Stimulated activated CD4-positive, alpha-beta T cell treated with anti-CD3 and anti-CD28 coated beads, Interleukin-1b, Interleukin-23, amount 100 ng/mL, for 1 hour (primary cell): ENCODE measurements around the gene SLC45A3.
"Not testable (repeated sequence)": the region's sequence is repeated elsewhere in the genome, so short reads cannot be mapped to it uniquely, and the experiment has no call there.

Experiments used
- DNase-seq, 2 donors: peaks; one replicate each; pipeline ENCODE4 v3.0.0-alpha.2; 2020; ENCODE audit warnings: low read depth in 2 of 2

The SLC45A3 gene

GRCh38 chr1:205636138-205636530 is 44.2 kb downstream of the SLC45A3 start:
- DNase-seq = not testable (repeated sequence)

- DNase-seq = no peak
Measured at GRCh38 chr1:205633421-205633976, 46.8 kb downstream of the SLC45A3 start.

GRCh38 chr1:205632669-205633169 is 47.6 kb downstream of the SLC45A3 start:
- DNase-seq = no peak

- DNase-seq = peak; percentile 99
Measured at GRCh38 chr1:205631768-205632668, 48.3 kb downstream of the SLC45A3 start, which contains the start of gene ELK4. Gene ELK4 (minus strand): TSS chr1:205632011. CDS start chr1:205623882, 8,129 bp downstream.

GRCh38 chr1:205631010-205631767 is 49.1 kb downstream of the SLC45A3 start:
- peak; percentile 48 to 49 for DNase-seq

- DNase-seq = no peak
Measured at GRCh38 chr1:205630651-205631009, 49.7 kb downstream of the SLC45A3 start.

- DNase-seq = no peak
Measured at GRCh38 chr1:205630241-205630640, 50.1 kb downstream of the SLC45A3 start.

- no peak for DNase-seq
Measured at GRCh38 chr1:205629751-205630150, 50.6 kb downstream of the SLC45A3 start.

- no peak for DNase-seq
Measured at GRCh38 chr1:205627956-205628355, 52.4 kb downstream of the SLC45A3 start.

GRCh38 chr1:205626216-205626615 is 54.1 kb downstream of the SLC45A3 start:
- no peak for DNase-seq

- DNase-seq = no peak
Measured at GRCh38 chr1:205623646-205624045, 56.7 kb downstream of the SLC45A3 start.

GRCh38 chr1:205620269-205620668 is 60.0 kb downstream of the SLC45A3 start:
- no peak for DNase-seq

- no peak for DNase-seq
Measured at GRCh38 chr1:205619376-205619775, 60.9 kb downstream of the SLC45A3 start.

- no peak for DNase-seq
Measured at GRCh38 chr1:205616563-205617293, 63.6 kb downstream of the SLC45A3 start.

- no peak for DNase-seq
Measured at GRCh38 chr1:205615789-205616188, 64.5 kb downstream of the SLC45A3 start.

- no peak for DNase-seq
Measured at GRCh38 chr1:205613854-205614412, 66.4 kb downstream of the SLC45A3 start.

GRCh38 chr1:205612556-205612955 is 67.8 kb downstream of the SLC45A3 start:
- DNase-seq = no peak

GRCh38 chr1:205612104-205612503 is 68.2 kb downstream of the SLC45A3 start:
- DNase-seq = no peak

- DNase-seq = no peak
Measured at GRCh38 chr1:205610901-205611466, 69.3 kb downstream of the SLC45A3 start.

GRCh38 chr1:205610036-205610435 is 70.3 kb downstream of the SLC45A3 start:
- DNase-seq = no peak
